K562 (cell line): ENCODE data around the gene PYGL. TPM values are rescaled to one million over a fixed set of nuclear protein-coding genes. Genes with fewer than 3 reads are reported as not detected.

Experiments used
- CTBP1 ChIP-seq: fragments of 450-650 bp; IDR thresholded peaks from 2 replicates; pipeline ENCODE4 v1.6.1; 2016; ENCODE audit warnings: borderline replicate concordance
- CTCF ChIP-seq, 3 experiments: IDR thresholded peaks in 2 of 3; conservative IDR thresholded peaks in 1 of 3; 2 replicates each; pipeline ENCODE4 v1.5.1; 2011 to 2012; ENCODE audit warnings: low read length in 3 of 3, mild to moderate bottlenecking in 3 of 3, control low read depth in 2 of 3, improper control_type of control experiment in 1 of 3, inconsistent platforms in 1 of 3, low read depth in 1 of 3, mixed read lengths in 1 of 3, moderate library complexity in 1 of 3; ENCODE audit not compliant: insufficient read depth in 2 of 3
- ETV6 ChIP-seq, 3 experiments: fragments of 150-350 bp in 1 of 3; sonication (generic) in 1 of 3; formaldehyde crosslinking in 1 of 3; IDR thresholded peaks; 2 replicates each; pipeline versions ENCODE4 v1.6.1 to v1.8.0; 2014 to 2022; ENCODE audit warnings: borderline replicate concordance in 2 of 3, low read depth in 2 of 3, antibody characterized with exemption in 1 of 3, low read length in 1 of 3, mild to moderate bottlenecking in 1 of 3, missing genetic modification reagents in 1 of 3
- HMG20A ChIP-seq: fragments of 450-650 bp; formaldehyde crosslinking; conservative IDR thresholded peaks from 2 replicates; pipeline ENCODE4 v1.4.0; 2020; ENCODE audit warnings: mild to moderate bottlenecking, mixed read lengths
- HNRNPH1 ChIP-seq: fragments of 200-400 bp; formaldehyde crosslinking; optimal IDR thresholded peaks from 2 replicates; pipeline ENCODE3; 2017; ENCODE audit warnings: low read depth, mild to moderate bottlenecking, low read length, moderate library complexity
- MITF ChIP-seq: IDR thresholded peaks from 2 replicates; pipeline ENCODE4 v1.6.1; 2014; ENCODE audit warnings: antibody characterized with exemption
- SMAD3 ChIP-seq: fragments of 450-650 bp; formaldehyde crosslinking; conservative IDR thresholded peaks from 2 replicates; pipeline ENCODE4 v1.4.0; 2020; ENCODE audit warnings: mild to moderate bottlenecking
- STAG1 ChIP-seq: sonication (generic); formaldehyde crosslinking; IDR thresholded peaks from 2 replicates; pipeline ENCODE4 v1.5.0; 2020; ENCODE audit warnings: missing genetic modification reagents, borderline replicate concordance
- TGIF2 ChIP-seq: sonication (generic); formaldehyde crosslinking; IDR thresholded peaks from 2 replicates; pipeline ENCODE4 v1.8.1; 2022; ENCODE audit warnings: mild to moderate bottlenecking, missing genetic modification reagents, moderate library complexity
- THAP7 ChIP-seq: fragments of 250-450 bp; sonication (Bioruptor Pico); IDR thresholded peaks from 2 replicates; pipeline ENCODE4 v1.5.0; 2021
- ZNF23 ChIP-seq: fragments of 250-450 bp; sonication (Bioruptor Pico); IDR thresholded peaks from 2 replicates; pipeline ENCODE4 v1.4.0; 2020; ENCODE audit warnings: mild to moderate bottlenecking
- polyA plus RNA-seq, 8 experiments: library from polyadenylated mRNA; depleted of rRNA in 4 of 8; stranded (reverse) in 5 of 8; unstranded in 3 of 8; fragments of >200 nt; fragmentation: Nextera tagmentation in 2 of 8; fragmentation: Illumina TruSeq in 1 of 8; extraction: Ambion mirVana in 2 of 8; extraction: Trizol in 1 of 8; gene quantifications; 2 replicates each; pipeline versions ENCODE4 v1.2.1 to v1.2.3, GENCODE V29; 2011 to 2014; ENCODE audit warnings: inconsistent platforms in 1 of 8, missing spikeins in 1 of 8
- total RNA-seq, 7 experiments: library from RNA; depleted of rRNA in 6 of 7; stranded (reverse); fragments of >200 nt in 6 of 7; fragmentation: Illumina TruSeq in 2 of 7; extraction: Trizol in 2 of 7; gene quantifications; 2 replicates each; pipeline versions ENCODE4 v1.2.1 to v1.2.3, GENCODE V29; 2011 to 2021; ENCODE audit warnings: low replicate concordance in 1 of 7

Gene PYGL
- total and polyA plus RNA-seq, 9 of the 15 experiments (the other 6 are each of a cell fraction or from before 2014, with no cell fraction given) = 3.5 to 17.9 (median 13.1) TPM

GRCh38 chr14:50865391-50866076 is 78.7 kb downstream of the PYGL start (continued):
- no peak for TF ChIP-seq ZNF23 (CRISPR knock-in tag)
- no peak for TF ChIP-seq SMAD3 (CRISPR knock-in tag)
- no peak for TF ChIP-seq CTCF (IDR thresholded peaks at IDR 0.05 in 2 of 3, conservative IDR thresholded peaks at IDR 0.05 in 1 of 3; ENCODE audit: insufficient read depth in 2 of 3, low read depth in 1 of 3, low read length in 3 of 3)
- no peak for TF ChIP-seq MITF
- TF ChIP-seq ETV6 (IDR thresholded peaks at IDR 0.05; ENCODE audit: borderline replicate concordance in 1 of 2, low read depth in 2 of 2, low read length in 1 of 2) = no peak
- TF ChIP-seq ETV6 (CRISPR knock-in tag; IDR thresholded peaks at IDR 0.05; ENCODE audit: borderline replicate concordance) = no peak
- TF ChIP-seq HNRNPH1 = no peak
- TF ChIP-seq STAG1 (CRISPR knock-in tag) = no peak
- no peak for TF ChIP-seq HMG20A (CRISPR knock-in tag)
- TF ChIP-seq CTBP1 = no peak
- TF ChIP-seq TGIF2 (CRISPR knock-in tag) = no peak
- no peak for TF ChIP-seq THAP7 (CRISPR knock-in tag)
